Measurements from ENCODE around the gene SLIT1. TPM values are rescaled to one million over a fixed set of nuclear protein-coding genes. Genes with fewer than 3 reads are reported as not detected.

Gene SLIT1
- total RNA-seq, 4 donors from 2014 or later = 0.10 to 0.13 TPM; not detected in 2

- no peak overlapping the region for H3K4me3 ChIP-seq
Measured at GRCh38 chr10:97065128-97065527, 120.6 kb downstream of the SLIT1 start.

GRCh38 chr10:97063983-97064837 lies 121.5 kb downstream of the SLIT1 start:
- H3K36me3 ChIP-seq = no peaks in the 10 kb centered on the region
- H3K4me3 ChIP-seq = no peak overlapping the region
- DNase-seq (no peak), ATAC-seq (no peak)
- intact Hi-C loops (cut with DNase I; ENCODE audit: low total_unique reads) = no loop called here
- in situ Hi-C loops (cut with MboI; ENCODE audit: low sequenced_read_pairs in 4 of 4) = no loop called here
- no peaks in the 10 kb centered on the region for H3K9me3 ChIP-seq
- no peak overlapping the region for H3K27ac ChIP-seq
- TF ChIP-seq CTCF (IDR thresholded peaks at IDR 0.05 in 4 of 5, conservative IDR thresholded peaks at IDR 0.05 in 1 of 5) (no peak), POLR2A (IDR thresholded peaks at IDR 0.05) (no peak)
- peaks cover 6 to 14% of the 10 kb centered on the region in 2 donors for H3K4me1 ChIP-seq
- no peaks in the 10 kb centered on the region for H3K27me3 ChIP-seq

More at GRCh38 chr10:97065128-97065527, 120.6 kb downstream of the SLIT1 start:
- Histone ChIP-seq H3K36me3 (no peaks in the 10 kb centered on the region), H3K4me1 (peaks cover 6 to 14% of the 10 kb centered on the region in 2 donors), H3K27ac (no peak overlapping the region), H3K9me3 (no peaks in the 10 kb centered on the region), H3K27me3 (no peaks in the 10 kb centered on the region)
- in situ Hi-C loops (cut with MboI; ENCODE audit: low sequenced_read_pairs in 4 of 4) (no loop called here), intact Hi-C loops (cut with DNase I; ENCODE audit: low total_unique reads) (no loop called here)
- TF ChIP-seq CTCF (IDR thresholded peaks at IDR 0.05 in 4 of 5, conservative IDR thresholded peaks at IDR 0.05 in 1 of 5) (no peak), POLR2A (IDR thresholded peaks at IDR 0.05) (no peak)
- ATAC-seq = no peak
- no peak for DNase-seq

- in situ Hi-C loops (cut with MboI; ENCODE audit: low sequenced_read_pairs in 4 of 4) (no loop called here), intact Hi-C loops (cut with DNase I; ENCODE audit: low total_unique reads) (no loop called here)
- Histone ChIP-seq H3K27me3 (no peaks in the 10 kb centered on the region), H3K4me3 (no peak overlapping the region), H3K36me3 (no peaks in the 10 kb centered on the region), H3K9me3 (no peaks in the 10 kb centered on the region), H3K27ac (no peak overlapping the region), H3K4me1 (peaks cover 6 to 18% of the 10 kb centered on the region in 2 donors)
- TF ChIP-seq POLR2A (IDR thresholded peaks at IDR 0.05) = no peak
- TF ChIP-seq CTCF (IDR thresholded peaks at IDR 0.05 in 4 of 5, conservative IDR thresholded peaks at IDR 0.05 in 1 of 5) = no peak
- DNase-seq (no peak), ATAC-seq (no peak)
Measured at GRCh38 chr10:97063271-97063982, 122.3 kb downstream of the SLIT1 start.

- no peak for DNase-seq
- in situ Hi-C loops (cut with MboI; ENCODE audit: low sequenced_read_pairs in 4 of 4) (no loop called here), intact Hi-C loops (cut with DNase I; ENCODE audit: low total_unique reads) (no loop called here)
- H3K9me3 ChIP-seq = no peaks in the 10 kb centered on the region
- H3K27me3 ChIP-seq = no peaks in the 10 kb centered on the region
- H3K4me3 ChIP-seq = no peak overlapping the region
- H3K4me1 ChIP-seq = peaks cover 6 to 21% of the 10 kb centered on the region in 2 donors
- no peak for ATAC-seq
- TF ChIP-seq CTCF (IDR thresholded peaks at IDR 0.05 in 4 of 5, conservative IDR thresholded peaks at IDR 0.05 in 1 of 5) (no peak), POLR2A (IDR thresholded peaks at IDR 0.05) (no peak)
- no peak overlapping the region for H3K27ac ChIP-seq
- no peaks in the 10 kb centered on the region for H3K36me3 ChIP-seq
Measured at GRCh38 chr10:97062456-97062855, 123.3 kb downstream of the SLIT1 start.
